NCI-H510A (cell line): ENCODE data around the gene MYOCD.
A peak's percentile ranks its signal among the peaks of the same experiment; 100 is the strongest.

Experiments used
- DNase-seq: peaks from one replicate; lab custom pipeline; 2025; lab: John Stamatoyannopoulos, UW

MYOCD gene

GRCh38 chr17:12765548-12765947 lies 99.9 kb downstream of the MYOCD start:
- no peak for DNase-seq

DNA sequence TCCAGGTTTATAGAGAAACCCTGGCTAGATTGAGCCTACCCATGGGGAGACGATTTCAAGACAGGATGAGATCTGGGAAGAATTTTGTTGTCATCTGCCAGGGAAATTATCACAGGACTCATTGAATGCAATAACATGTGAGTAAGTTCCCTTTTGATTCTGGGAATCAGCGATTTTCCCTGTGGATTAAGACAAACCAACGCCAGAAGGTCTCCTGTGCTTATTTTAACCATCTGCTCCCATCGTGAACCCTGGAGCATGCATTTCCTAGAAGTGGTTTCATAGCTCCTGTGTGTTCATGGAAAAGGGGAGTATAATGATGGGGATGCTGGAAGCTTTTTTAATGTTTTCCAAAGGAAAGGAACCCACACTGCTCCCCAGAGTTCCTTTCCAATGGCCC lies 102.6 kb downstream of the MYOCD start:
- DNase-seq = no peak

GRCh38 chr17:12769981-12770380 lies 104.3 kb downstream of the MYOCD start:
- DNase-seq = no peak

DNA sequence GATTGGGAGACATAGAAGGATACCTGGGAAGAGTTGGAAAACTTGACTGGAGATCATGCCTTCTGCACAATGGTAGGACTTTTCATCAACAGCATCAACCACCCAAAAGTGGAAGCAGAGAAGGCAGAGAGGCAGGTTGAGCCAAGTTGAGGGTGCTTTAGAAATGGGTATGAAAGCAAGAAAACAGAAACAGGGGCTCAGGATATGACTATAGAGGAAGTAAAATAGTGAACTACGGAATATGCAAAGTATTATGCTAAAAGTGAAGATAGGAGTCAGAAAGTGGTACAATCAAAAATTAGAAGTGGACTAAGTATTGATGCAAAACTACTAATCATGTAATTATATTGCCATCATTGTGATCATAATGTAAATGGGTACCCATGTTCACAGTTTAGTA lies 107.5 kb downstream of the MYOCD start:
- no peak for DNase-seq

DNA sequence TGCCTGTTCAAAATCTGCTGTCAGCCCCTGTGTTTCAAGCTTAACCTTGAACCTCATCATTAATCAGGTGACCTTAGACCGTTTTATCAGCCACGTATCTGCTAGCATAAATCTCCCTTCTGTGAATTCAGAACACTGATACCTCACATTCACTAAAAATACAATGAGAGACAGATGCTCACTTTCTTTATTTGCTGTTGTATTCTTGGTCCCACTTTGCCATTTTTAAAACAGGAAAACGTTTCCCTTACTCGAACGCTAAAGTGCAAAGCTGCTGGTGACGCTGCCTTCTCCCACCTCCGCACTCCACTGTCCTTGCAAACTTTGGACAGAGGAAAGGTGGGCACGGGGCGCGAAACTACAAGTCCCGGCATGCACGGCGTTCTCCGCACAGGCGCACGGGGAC lies 123.4 kb downstream of the MYOCD start:
- DNase-seq = no peak

DNA sequence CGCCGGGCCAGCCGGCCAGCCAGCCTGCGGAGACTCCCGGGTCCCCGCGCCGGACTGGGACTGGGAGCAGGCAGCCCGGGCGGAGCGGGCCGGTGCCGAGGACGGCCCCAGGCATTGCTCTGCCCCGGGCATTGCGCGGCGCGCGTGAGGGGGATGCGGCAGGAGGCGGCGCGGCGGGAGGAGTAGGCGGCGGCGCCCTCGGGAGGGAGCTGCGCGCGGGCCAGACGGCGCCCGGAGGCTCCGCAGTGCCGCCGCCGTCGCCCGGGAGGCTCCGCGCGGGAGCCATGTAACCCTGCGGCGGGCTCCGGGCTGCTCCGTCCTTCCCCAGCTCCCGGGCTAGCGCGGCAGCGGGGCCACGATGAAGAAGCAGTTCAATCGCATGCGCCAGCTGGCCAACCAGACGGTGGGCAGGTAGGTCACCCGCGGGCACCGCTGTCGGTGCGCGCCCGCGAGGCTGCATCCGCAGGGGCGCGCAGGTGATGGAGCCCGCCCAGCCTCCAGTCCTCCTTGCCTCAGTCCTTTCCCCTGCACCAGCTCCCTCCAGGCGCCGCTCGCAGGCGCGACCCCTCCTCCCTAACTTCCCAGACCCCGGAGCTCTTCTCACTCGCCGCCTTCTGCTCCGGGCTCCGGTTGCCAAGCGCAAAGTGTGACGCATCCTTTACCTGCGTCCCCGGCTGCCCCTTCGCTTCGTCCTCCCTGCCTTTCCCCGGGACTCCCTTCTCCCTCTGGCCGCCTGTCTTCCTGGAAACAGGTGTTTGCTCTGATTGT lies 124.0 kb downstream of the MYOCD start, which contains the start of gene ARHGAP44:
Gene ARHGAP44 (plus strand): TSS at position 18 of the 768 bp plus-strand sequence. CDS start 341 bp downstream, at position 359.
- DNase-seq = peak; percentile 11

- DNase-seq = no peak
Observed at GRCh38 chr17:12790249-12791106, 124.8 kb downstream of the MYOCD start.

DNA sequence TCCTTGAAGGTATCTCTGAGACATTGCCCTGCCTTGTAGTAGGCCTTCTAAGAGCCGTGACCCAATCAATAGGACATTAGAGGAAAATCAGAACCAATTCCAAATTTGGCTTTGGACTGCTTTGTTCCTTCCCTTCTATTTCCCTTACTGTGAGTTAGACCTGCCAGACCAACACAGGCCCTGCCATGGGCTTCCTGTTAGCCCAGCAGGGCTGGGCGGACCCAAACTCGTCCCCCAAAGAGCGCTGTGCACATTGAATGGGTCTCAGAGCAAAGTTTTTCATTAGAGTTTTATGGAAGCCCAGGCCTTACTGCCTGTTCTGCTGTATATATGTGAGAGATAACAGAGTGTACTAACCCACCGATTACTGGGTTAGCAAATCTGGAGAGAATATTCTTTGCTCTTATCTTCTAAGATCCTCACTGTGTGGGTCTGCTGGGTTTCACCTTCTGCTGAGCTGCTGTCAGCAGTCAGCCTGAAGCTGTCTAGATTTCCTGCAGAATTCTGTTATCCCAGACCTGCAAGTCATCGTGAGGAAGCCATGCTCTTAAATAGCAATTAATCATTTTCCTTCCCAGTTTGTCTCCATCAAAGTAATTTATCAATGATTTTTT lies 129.3 kb downstream of the MYOCD start:
- no peak for DNase-seq

- DNase-seq = no peak
Observed at GRCh38 chr17:12800855-12801365, 135.2 kb downstream of the MYOCD start.

GRCh38 chr17:12806630-12807029 lies 140.9 kb downstream of the MYOCD start:
- no peak for DNase-seq

GRCh38 chr17:12808723-12809122 lies 143.0 kb downstream of the MYOCD start:
- no peak for DNase-seq

GRCh38 chr17:12812877-12813276 lies 147.2 kb downstream of the MYOCD start:
- no peak for DNase-seq

- DNase-seq = no peak
Observed at GRCh38 chr17:12813664-12814063, 148.0 kb downstream of the MYOCD start.

GRCh38 chr17:12814718-12815117 lies 149.0 kb downstream of the MYOCD start:
- DNase-seq = no peak

DNA sequence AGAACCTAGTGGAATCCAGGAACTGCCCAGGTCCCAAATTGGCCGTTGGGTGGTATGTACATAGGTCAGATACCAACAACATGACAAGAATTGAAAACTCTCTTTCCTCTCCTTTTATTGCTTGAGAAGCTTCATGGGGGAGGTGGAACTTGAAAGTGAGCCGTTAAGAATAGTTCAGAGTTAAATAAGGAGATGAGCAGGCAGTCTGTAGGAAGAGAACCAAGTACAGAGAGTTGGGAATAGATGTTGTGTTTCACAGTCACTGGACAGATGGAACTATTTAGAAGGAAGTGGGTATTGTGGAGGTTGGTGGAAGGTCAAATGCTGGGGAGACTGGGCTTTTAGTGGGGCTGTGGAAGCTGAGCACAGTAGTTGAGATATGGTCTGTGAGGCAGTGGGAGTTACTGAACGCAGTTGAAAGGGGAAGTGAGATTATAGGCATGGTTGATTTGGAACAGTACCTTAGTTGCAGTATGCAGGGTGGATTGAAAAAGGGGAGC lies 150.0 kb downstream of the MYOCD start:
- no peak for DNase-seq
